LNCAP (cell line): ENCODE measurements around the gene MAPK1.

Source experiments
- CTCF ChIP-seq: fragments of 450-650 bp; IDR thresholded peaks from 2 replicates; pipeline ENCODE4 v1.5.1; 2017; ENCODE audit warnings: mild to moderate bottlenecking

MAPK1 gene

GRCh38 chr22:21779444-21779843 lies 88.0 kb downstream of the MAPK1 start:
- TF ChIP-seq CTCF: no peak

- TF ChIP-seq CTCF: no peak
These were observed 88.6 kb downstream of the MAPK1 start for GRCh38 chr22:21778705-21779363.

- TF ChIP-seq CTCF: no peak
These were observed 95.8 kb downstream of the MAPK1 start for GRCh38 chr22:21771631-21771976.

GRCh38 chr22:21768435-21768834 lies 99.0 kb downstream of the MAPK1 start:
- no peak for TF ChIP-seq CTCF

- TF ChIP-seq CTCF: no peak
These were observed 100.6 kb downstream of the MAPK1 start for GRCh38 chr22:21766691-21767462.

GRCh38 chr22:21765909-21766529 lies 101.4 kb downstream of the MAPK1 start:
- no peak for TF ChIP-seq CTCF

- no peak for TF ChIP-seq CTCF
These were observed 103.2 kb downstream of the MAPK1 start for GRCh38 chr22:21764038-21764804.
